ENCODE data around the gene GNPDA1.
"Not testable (repeated sequence)": the region's sequence is repeated elsewhere in the genome, so short reads cannot be mapped to it uniquely, and the experiment has no call there.

GNPDA1 gene

GRCh38 chr5:142048272-142048671 lies 35.4 kb upstream of the GNPDA1 start:
- Histone ChIP-seq H3K4me3 (replicated peaks; ENCODE audit: insufficient read depth, low read length) (no peak overlapping the region), H3K27ac (replicated peaks) (no peak overlapping the region), H3K27me3 (ENCODE audit: insufficient read depth, poor library complexity, severe bottlenecking) (no peaks in the 10 kb centered on the region)
- no peak for TF ChIP-seq POLR2AphosphoS5 (IDR thresholded peaks at IDR 0.05; ENCODE audit: low read depth)
- no peak for TF ChIP-seq CTCF (IDR thresholded peaks at IDR 0.05; ENCODE audit: insufficient read depth, low read length)
- TF ChIP-seq REST (IDR thresholded peaks at IDR 0.05; ENCODE audit: insufficient replicate concordance, low read depth) = no peak
- TF ChIP-seq GABPA (IDR thresholded peaks at IDR 0.05; ENCODE audit: low read depth) = no peak
- no peak for TF ChIP-seq SPI1 (IDR thresholded peaks at IDR 0.05; ENCODE audit: borderline replicate concordance, low read depth)
- DNase-seq (ENCODE audit: low read depth in 1 of 2, low spot score in 1 of 2) = no peak

- Histone ChIP-seq H3K27ac (replicated peaks) (no peak overlapping the region), H3K4me3 (replicated peaks; ENCODE audit: insufficient read depth, low read length) (no peak overlapping the region), H3K27me3 (ENCODE audit: insufficient read depth, poor library complexity, severe bottlenecking) (no peaks in the 10 kb centered on the region)
- no peak for TF ChIP-seq SPI1 (IDR thresholded peaks at IDR 0.05; ENCODE audit: borderline replicate concordance, low read depth)
- TF ChIP-seq CTCF (IDR thresholded peaks at IDR 0.05; ENCODE audit: insufficient read depth, low read length) = no peak
- no peak for TF ChIP-seq GABPA (IDR thresholded peaks at IDR 0.05; ENCODE audit: low read depth)
- DNase-seq (ENCODE audit: low read depth in 1 of 2, low spot score in 1 of 2) = no peak
These were observed 33.4 kb upstream of the GNPDA1 start for GRCh38 chr5:142046191-142046590.

- not testable (repeated sequence) for H3K27me3 ChIP-seq (ENCODE audit: insufficient read depth, poor library complexity, severe bottlenecking); H3K4me3 ChIP-seq (replicated peaks; ENCODE audit: insufficient read depth, low read length); DNase-seq (ENCODE audit: low read depth in 1 of 2, low spot score in 1 of 2); H3K27ac ChIP-seq (replicated peaks)
These were observed 28.1 kb upstream of the GNPDA1 start for GRCh38 chr5:142040881-142041280.

GRCh38 chr5:142040285-142040684 lies 27.5 kb upstream of the GNPDA1 start:
- TF ChIP-seq POLR2AphosphoS5 (IDR thresholded peaks at IDR 0.05; ENCODE audit: low read depth) = no peak
- TF ChIP-seq CTCF (IDR thresholded peaks at IDR 0.05; ENCODE audit: insufficient read depth, low read length) = no peak
- no peak for TF ChIP-seq REST (IDR thresholded peaks at IDR 0.05; ENCODE audit: insufficient replicate concordance, low read depth)
- TF ChIP-seq GABPA (IDR thresholded peaks at IDR 0.05; ENCODE audit: low read depth) = no peak
- no peak for TF ChIP-seq SPI1 (IDR thresholded peaks at IDR 0.05; ENCODE audit: borderline replicate concordance, low read depth)
- no peak for DNase-seq (ENCODE audit: low read depth in 1 of 2, low spot score in 1 of 2)
- H3K4me3 ChIP-seq (replicated peaks; ENCODE audit: insufficient read depth, low read length) = no peak overlapping the region
- no peak overlapping the region for H3K27ac ChIP-seq (replicated peaks)
- H3K27me3 ChIP-seq (ENCODE audit: insufficient read depth, poor library complexity, severe bottlenecking) = no peaks in the 10 kb centered on the region
